ENCODE measurements around the gene RAD52.

The RAD52 gene

GRCh38 chr12:910416-910815 is 39.1 kb downstream of the RAD52 start:
- no peak overlapping the region for H3K27ac ChIP-seq (ENCODE audit: low read depth, low read length)
- no peaks in the 10 kb centered on the region for H3K9me3 ChIP-seq (ENCODE audit: low read length)
- H3K9ac ChIP-seq (ENCODE audit: low read length) = no peak overlapping the region
- H3K4me1 ChIP-seq (ENCODE audit: insufficient read depth, low read length) = no peaks in the 10 kb centered on the region
- H3K4me3 ChIP-seq (ENCODE audit: low read depth in 1 of 2, low read length in 2 of 2) = no peak overlapping the region
- no peaks in the 10 kb centered on the region for H3K27me3 ChIP-seq (ENCODE audit: control insufficient read depth in 1 of 2, insufficient read depth in 2 of 2, low read length in 2 of 2)
- H3K36me3 ChIP-seq (ENCODE audit: insufficient read depth, low read length) = peaks cover 77% of the 10 kb centered on the region

GRCh38 chr12:909861-910260 is 39.6 kb downstream of the RAD52 start:
- no peaks in the 10 kb centered on the region for H3K4me1 ChIP-seq (ENCODE audit: insufficient read depth, low read length)
- H3K27me3 ChIP-seq (ENCODE audit: control insufficient read depth in 1 of 2, insufficient read depth in 2 of 2, low read length in 2 of 2) = no peaks in the 10 kb centered on the region
- no peak overlapping the region for H3K27ac ChIP-seq (ENCODE audit: low read depth, low read length)
- peaks cover 78% of the 10 kb centered on the region for H3K36me3 ChIP-seq (ENCODE audit: insufficient read depth, low read length)
- H3K9ac ChIP-seq (ENCODE audit: low read length) = no peak overlapping the region
- H3K4me3 ChIP-seq (ENCODE audit: low read depth in 1 of 2, low read length in 2 of 2) = no peak overlapping the region
- H3K9me3 ChIP-seq (ENCODE audit: low read length) = no peaks in the 10 kb centered on the region

- Histone ChIP-seq H3K27ac (ENCODE audit: low read depth, low read length) (no peak overlapping the region), H3K4me1 (ENCODE audit: insufficient read depth, low read length) (no peaks in the 10 kb centered on the region), H3K9me3 (ENCODE audit: low read length) (no peaks in the 10 kb centered on the region), H3K4me3 (ENCODE audit: low read depth in 1 of 2, low read length in 2 of 2) (no peak overlapping the region), H3K36me3 (ENCODE audit: insufficient read depth, low read length) (peaks cover 81% of the 10 kb centered on the region), H3K9ac (ENCODE audit: low read length) (no peak overlapping the region), H3K27me3 (ENCODE audit: control insufficient read depth in 1 of 2, insufficient read depth in 2 of 2, low read length in 2 of 2) (no peaks in the 10 kb centered on the region)
These were observed 41.9 kb downstream of the RAD52 start for GRCh38 chr12:907413-908185.

GRCh38 chr12:906062-906585 is 43.4 kb downstream of the RAD52 start:
- Histone ChIP-seq H3K4me1 (ENCODE audit: insufficient read depth, low read length) (no peaks in the 10 kb centered on the region), H3K27me3 (ENCODE audit: control insufficient read depth in 1 of 2, insufficient read depth in 2 of 2, low read length in 2 of 2) (no peaks in the 10 kb centered on the region), H3K36me3 (ENCODE audit: insufficient read depth, low read length) (peaks cover 95% of the 10 kb centered on the region), H3K27ac (ENCODE audit: low read depth, low read length) (no peak overlapping the region), H3K4me3 (ENCODE audit: low read depth in 1 of 2, low read length in 2 of 2) (no peak overlapping the region), H3K9me3 (ENCODE audit: low read length) (no peaks in the 10 kb centered on the region), H3K9ac (ENCODE audit: low read length) (no peak overlapping the region)

GRCh38 chr12:905261-906031 is 44.0 kb downstream of the RAD52 start:
- H3K9ac ChIP-seq (ENCODE audit: low read length) = no peak overlapping the region
- no peaks in the 10 kb centered on the region for H3K27me3 ChIP-seq (ENCODE audit: control insufficient read depth in 1 of 2, insufficient read depth in 2 of 2, low read length in 2 of 2)
- H3K27ac ChIP-seq (ENCODE audit: low read depth, low read length) = no peak overlapping the region
- no peaks in the 10 kb centered on the region for H3K9me3 ChIP-seq (ENCODE audit: low read length)
- no peak overlapping the region for H3K4me3 ChIP-seq (ENCODE audit: low read depth in 1 of 2, low read length in 2 of 2)
- H3K4me1 ChIP-seq (ENCODE audit: insufficient read depth, low read length) = no peaks in the 10 kb centered on the region
- H3K36me3 ChIP-seq (ENCODE audit: insufficient read depth, low read length) = peaks cover 96% of the 10 kb centered on the region

- peaks cover 92% of the 10 kb centered on the region for H3K36me3 ChIP-seq (ENCODE audit: insufficient read depth, low read length)
These were observed 45.5 kb downstream of the RAD52 start for GRCh38 chr12:904010-904414.

GRCh38 chr12:903055-903454 is 46.4 kb downstream of the RAD52 start:
- Histone ChIP-seq H3K4me1 (ENCODE audit: insufficient read depth, low read length) (no peaks in the 10 kb centered on the region), H3K27me3 (ENCODE audit: control insufficient read depth in 1 of 2, insufficient read depth in 2 of 2, low read length in 2 of 2) (no peaks in the 10 kb centered on the region), H3K4me3 (ENCODE audit: low read depth in 1 of 2, low read length in 2 of 2) (no peak overlapping the region), H3K27ac (ENCODE audit: low read depth, low read length) (no peak overlapping the region), H3K36me3 (ENCODE audit: insufficient read depth, low read length) (peaks cover 83% of the 10 kb centered on the region), H3K9me3 (ENCODE audit: low read length) (no peaks in the 10 kb centered on the region), H3K9ac (ENCODE audit: low read length) (no peak overlapping the region)

More at GRCh38 chr12:904010-904414, 45.5 kb downstream of the RAD52 start:
- no peaks in the 10 kb centered on the region for H3K27me3 ChIP-seq (ENCODE audit: control insufficient read depth in 1 of 2, insufficient read depth in 2 of 2, low read length in 2 of 2)
- H3K9me3 ChIP-seq (ENCODE audit: low read length) = no peaks in the 10 kb centered on the region
- no peak overlapping the region for H3K27ac ChIP-seq (ENCODE audit: low read depth, low read length)
- no peak overlapping the region for H3K9ac ChIP-seq (ENCODE audit: low read length)
- H3K4me3 ChIP-seq (ENCODE audit: low read depth in 1 of 2, low read length in 2 of 2) = no peak overlapping the region
- no peaks in the 10 kb centered on the region for H3K4me1 ChIP-seq (ENCODE audit: insufficient read depth, low read length)

- Histone ChIP-seq H3K36me3 (ENCODE audit: insufficient read depth, low read length) (peaks cover 82% of the 10 kb centered on the region), H3K4me3 (ENCODE audit: low read depth in 1 of 2, low read length in 2 of 2) (no peak overlapping the region), H3K4me1 (ENCODE audit: insufficient read depth, low read length) (no peaks in the 10 kb centered on the region), H3K9me3 (ENCODE audit: low read length) (no peaks in the 10 kb centered on the region), H3K27ac (ENCODE audit: low read depth, low read length) (no peak overlapping the region), H3K27me3 (ENCODE audit: control insufficient read depth in 1 of 2, insufficient read depth in 2 of 2, low read length in 2 of 2) (no peaks in the 10 kb centered on the region), H3K9ac (ENCODE audit: low read length) (no peak overlapping the region)
These were observed 46.9 kb downstream of the RAD52 start for GRCh38 chr12:902581-902980.

- Histone ChIP-seq H3K27ac (ENCODE audit: low read depth, low read length) (no peak overlapping the region), H3K9ac (ENCODE audit: low read length) (no peak overlapping the region), H3K4me3 (ENCODE audit: low read depth in 1 of 2, low read length in 2 of 2) (no peak overlapping the region), H3K9me3 (ENCODE audit: low read length) (no peaks in the 10 kb centered on the region), H3K36me3 (ENCODE audit: insufficient read depth, low read length) (peaks cover 48% of the 10 kb centered on the region), H3K4me1 (ENCODE audit: insufficient read depth, low read length) (no peaks in the 10 kb centered on the region), H3K27me3 (ENCODE audit: control insufficient read depth in 1 of 2, insufficient read depth in 2 of 2, low read length in 2 of 2) (no peaks in the 10 kb centered on the region)
These were observed 52.1 kb downstream of the RAD52 start for GRCh38 chr12:897386-897785.

GRCh38 chr12:896031-896430 is 53.5 kb downstream of the RAD52 start:
- Histone ChIP-seq H3K4me3 (ENCODE audit: low read depth in 1 of 2, low read length in 2 of 2) (no peak overlapping the region), H3K27ac (ENCODE audit: low read depth, low read length) (no peak overlapping the region), H3K9ac (ENCODE audit: low read length) (no peak overlapping the region), H3K36me3 (ENCODE audit: insufficient read depth, low read length) (peaks cover 35% of the 10 kb centered on the region), H3K9me3 (ENCODE audit: low read length) (no peaks in the 10 kb centered on the region), H3K27me3 (ENCODE audit: control insufficient read depth in 1 of 2, insufficient read depth in 2 of 2, low read length in 2 of 2) (no peaks in the 10 kb centered on the region), H3K4me1 (ENCODE audit: insufficient read depth, low read length) (no peaks in the 10 kb centered on the region)

GRCh38 chr12:894226-894625 is 55.3 kb downstream of the RAD52 start:
- peaks cover 31% of the 10 kb centered on the region for H3K36me3 ChIP-seq (ENCODE audit: insufficient read depth, low read length)

More at GRCh38 chr12:894226-894625, 55.3 kb downstream of the RAD52 start:
- H3K4me3 ChIP-seq (ENCODE audit: low read depth in 1 of 2, low read length in 2 of 2) = no peak overlapping the region
- H3K27me3 ChIP-seq (ENCODE audit: control insufficient read depth in 1 of 2, insufficient read depth in 2 of 2, low read length in 2 of 2) = no peaks in the 10 kb centered on the region
- no peaks in the 10 kb centered on the region for H3K9me3 ChIP-seq (ENCODE audit: low read length)
- H3K9ac ChIP-seq (ENCODE audit: low read length) = no peak overlapping the region
- H3K27ac ChIP-seq (ENCODE audit: low read depth, low read length) = no peak overlapping the region
- H3K4me1 ChIP-seq (ENCODE audit: insufficient read depth, low read length) = no peaks in the 10 kb centered on the region

Measured in muscle layer of colon (tissue), 2 donors.